ELF-1 (cell line): Measurements from ENCODE around the gene IFI6.
"Not testable (repeated sequence)": the region's sequence is repeated elsewhere in the genome, so short reads cannot be mapped to it uniquely, and the experiment has no call there.

Experiments
- DNase-seq: peaks from one replicate; pipeline ENCODE4 v3.0.0-alpha.2; 2016; ENCODE audit warnings: low read depth, low spot score

The IFI6 gene

GRCh38 chr1:27650539-27651175 lies 21.3 kb downstream of the IFI6 start:
- peak; percentile 89 for DNase-seq

GRCh38 chr1:27650171-27650538 lies 21.8 kb downstream of the IFI6 start:
- no peak for DNase-seq

- no peak for DNase-seq
Measured at GRCh38 chr1:27649306-27649635, 22.7 kb downstream of the IFI6 start.

GRCh38 chr1:27648602-27649305 lies 23.2 kb downstream of the IFI6 start:
- no peak for DNase-seq

GRCh38 chr1:27647328-27647727 lies 24.7 kb downstream of the IFI6 start:
- no peak for DNase-seq

GRCh38 chr1:27646676-27647075 lies 25.3 kb downstream of the IFI6 start:
- DNase-seq: no peak

- DNase-seq: no peak
Measured at GRCh38 chr1:27645071-27645415, 26.9 kb downstream of the IFI6 start.

- no peak for DNase-seq
Measured at GRCh38 chr1:27644369-27645070, 27.5 kb downstream of the IFI6 start.

GRCh38 chr1:27643600-27644368 lies 28.2 kb downstream of the IFI6 start:
- DNase-seq: peak; percentile 69

GRCh38 chr1:27640514-27640913 lies 31.5 kb downstream of the IFI6 start:
- not testable (repeated sequence) for DNase-seq

GRCh38 chr1:27638805-27639204 lies 33.2 kb downstream of the IFI6 start:
- DNase-seq: no peak

- DNase-seq: no peak
Measured at GRCh38 chr1:27638047-27638734, 33.8 kb downstream of the IFI6 start.

- no peak for DNase-seq
Measured at GRCh38 chr1:27635396-27636142, 36.4 kb downstream of the IFI6 start.

GRCh38 chr1:27634985-27635367 lies 37.0 kb downstream of the IFI6 start, which contains the start of gene FGR:
Gene FGR (minus strand): TSS chr1:27635185. CDS start chr1:27623916, 11,269 bp downstream.
- DNase-seq: no peak

GRCh38 chr1:27634177-27634984 lies 37.6 kb downstream of the IFI6 start:
- DNase-seq: peak; percentile 30

GRCh38 chr1:27633640-27634176 lies 38.3 kb downstream of the IFI6 start:
- DNase-seq: no peak

- DNase-seq: no peak
Measured at GRCh38 chr1:27633298-27633610, 38.7 kb downstream of the IFI6 start.

GRCh38 chr1:27632387-27633297 lies 39.4 kb downstream of the IFI6 start:
- no peak for DNase-seq
